ENCODE measurements around the gene RXRG. TPM values are rescaled to one million over a fixed set of nuclear protein-coding genes. Genes with fewer than 3 reads are reported as not detected.

Gene RXRG
- total RNA-seq, 2 experiments from 2014 or later, result not detected

GRCh38 chr1:165369255-165369848 is 75.6 kb downstream of the RXRG start:
- Mint-ChIP-seq H3K27ac (no peak overlapping the region), H3K4me3 (no peak overlapping the region), H3K9me3 (no peaks in the 10 kb centered on the region), H3K36me3 (ENCODE audit: low read depth) (no peaks in the 10 kb centered on the region), H3K4me1 (no peaks in the 10 kb centered on the region), H3K27me3 (peaks cover 55% of the 10 kb centered on the region)
- ChIA-PET POLR2A (no interaction called here), CTCF (interaction anchor here (1.1 kb wide), 1 partner anchor 9 kb away, joined by 4 read pairs; no protein-coding TSS in a partner anchor)
- DNase-seq, result peak; percentile 63

- Mint-ChIP-seq H3K27ac (no peak overlapping the region), H3K9me3 (no peaks in the 10 kb centered on the region), H3K27me3 (peaks cover 52% of the 10 kb centered on the region), H3K36me3 (ENCODE audit: low read depth) (no peaks in the 10 kb centered on the region), H3K4me1 (no peaks in the 10 kb centered on the region), H3K4me3 (no peak overlapping the region)
- DNase-seq, result peak; percentile 81
- ChIA-PET POLR2A (no interaction called here), CTCF (interaction anchor here (0.8 to 1.8 kb wide), 9 partner anchors 9 to 224 kb away, joined by 3 to 10 read pairs (median 4); no protein-coding TSS in a partner anchor)
These were observed 77.4 kb downstream of the RXRG start for GRCh38 chr1:165367375-165367993.

DNA sequence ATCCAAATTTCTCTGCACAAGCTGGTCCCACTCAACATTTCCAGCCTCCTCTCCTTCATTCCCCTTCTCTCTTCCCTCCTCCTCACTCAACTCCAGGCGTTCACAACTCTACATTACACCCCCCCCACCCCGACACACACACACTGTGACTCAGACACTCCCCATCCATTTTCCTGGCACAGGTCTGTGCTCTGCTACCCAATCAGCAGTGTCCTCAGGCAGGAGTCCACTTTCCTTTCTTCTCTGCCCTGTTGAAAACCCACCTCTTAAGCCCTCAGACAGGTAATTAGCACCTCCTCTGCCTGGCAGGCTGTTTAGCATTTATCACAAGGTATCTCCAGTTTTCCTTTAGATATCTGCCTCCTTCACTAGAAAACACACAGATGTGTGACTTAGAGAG is 79.6 kb downstream of the RXRG start:
- H3K27me3 Mint-ChIP-seq, result peaks cover 45% of the 10 kb centered on the region

GRCh38 chr1:165364568-165365133 is 80.3 kb downstream of the RXRG start:
- H3K9me3 Mint-ChIP-seq, result no peaks in the 10 kb centered on the region
- H3K4me1 Mint-ChIP-seq, result no peaks in the 10 kb centered on the region
- H3K4me3 Mint-ChIP-seq, result no peak overlapping the region
- ChIA-PET CTCF (no interaction called here), POLR2A (no interaction called here)
- no peaks in the 10 kb centered on the region for H3K36me3 Mint-ChIP-seq (ENCODE audit: low read depth)
- H3K27me3 Mint-ChIP-seq, result peaks cover 51% of the 10 kb centered on the region
- H3K27ac Mint-ChIP-seq, result no peak overlapping the region
- no peak for DNase-seq

More for the DNA sequence above, 79.6 kb downstream of the RXRG start:
- Mint-ChIP-seq H3K36me3 (ENCODE audit: low read depth) (no peaks in the 10 kb centered on the region), H3K4me1 (no peaks in the 10 kb centered on the region), H3K4me3 (no peak overlapping the region), H3K9me3 (no peaks in the 10 kb centered on the region), H3K27ac (no peak overlapping the region)
- ChIA-PET CTCF (no interaction called here), POLR2A (no interaction called here)
- DNase-seq, result no peak

GRCh38 chr1:165356876-165357275 is 88.0 kb downstream of the RXRG start:
- Mint-ChIP-seq H3K4me1 (peaks cover 2% of the 10 kb centered on the region), H3K9me3 (no peaks in the 10 kb centered on the region), H3K27me3 (peaks cover 80% of the 10 kb centered on the region), H3K27ac (no peak overlapping the region), H3K4me3 (no peak overlapping the region), H3K36me3 (ENCODE audit: low read depth) (no peaks in the 10 kb centered on the region)
- DNase-seq, result no peak
- ChIA-PET POLR2A (no interaction called here), CTCF (no interaction called here)

GRCh38 chr1:165355977-165356811 is 88.7 kb downstream of the RXRG start, which contains the start of gene LMX1A:
TSS of gene LMX1A (minus strand) at chr1:165356715. CDS start at chr1:165355559, 1,156 bp downstream.
- Mint-ChIP-seq H3K27me3 (peaks cover 83% of the 10 kb centered on the region), H3K9me3 (no peaks in the 10 kb centered on the region), H3K4me3 (no peak within 1 kb of the TSS), H3K36me3 (ENCODE audit: low read depth) (no peaks in the 10 kb centered on the region), H3K27ac (no peak within 1 kb of the TSS), H3K4me1 (peaks cover 2% of the 10 kb centered on the region)
- POLR2A ChIA-PET, result no interaction called here
- no peak for DNase-seq
- CTCF ChIA-PET, result no interaction called here

- Mint-ChIP-seq H3K4me1 (peaks cover 2% of the 10 kb centered on the region), H3K36me3 (ENCODE audit: low read depth) (no peaks in the 10 kb centered on the region), H3K9me3 (no peaks in the 10 kb centered on the region), H3K4me3 (no peak overlapping the region), H3K27me3 (peaks cover 85% of the 10 kb centered on the region), H3K27ac (no peak overlapping the region)
- no peak for DNase-seq
- ChIA-PET CTCF (no interaction called here), POLR2A (no interaction called here)
These were observed 89.6 kb downstream of the RXRG start for GRCh38 chr1:165355139-165355976.

- Mint-ChIP-seq H3K4me3 (no peak overlapping the region), H3K9me3 (no peaks in the 10 kb centered on the region), H3K27ac (no peak overlapping the region), H3K27me3 (peaks cover 86% of the 10 kb centered on the region), H3K36me3 (ENCODE audit: low read depth) (no peaks in the 10 kb centered on the region), H3K4me1 (peaks cover 2% of the 10 kb centered on the region)
- CTCF ChIA-PET, result no interaction called here
- POLR2A ChIA-PET, result no interaction called here
- DNase-seq, result no peak
These were observed 90.2 kb downstream of the RXRG start for GRCh38 chr1:165354739-165355138.

DNA sequence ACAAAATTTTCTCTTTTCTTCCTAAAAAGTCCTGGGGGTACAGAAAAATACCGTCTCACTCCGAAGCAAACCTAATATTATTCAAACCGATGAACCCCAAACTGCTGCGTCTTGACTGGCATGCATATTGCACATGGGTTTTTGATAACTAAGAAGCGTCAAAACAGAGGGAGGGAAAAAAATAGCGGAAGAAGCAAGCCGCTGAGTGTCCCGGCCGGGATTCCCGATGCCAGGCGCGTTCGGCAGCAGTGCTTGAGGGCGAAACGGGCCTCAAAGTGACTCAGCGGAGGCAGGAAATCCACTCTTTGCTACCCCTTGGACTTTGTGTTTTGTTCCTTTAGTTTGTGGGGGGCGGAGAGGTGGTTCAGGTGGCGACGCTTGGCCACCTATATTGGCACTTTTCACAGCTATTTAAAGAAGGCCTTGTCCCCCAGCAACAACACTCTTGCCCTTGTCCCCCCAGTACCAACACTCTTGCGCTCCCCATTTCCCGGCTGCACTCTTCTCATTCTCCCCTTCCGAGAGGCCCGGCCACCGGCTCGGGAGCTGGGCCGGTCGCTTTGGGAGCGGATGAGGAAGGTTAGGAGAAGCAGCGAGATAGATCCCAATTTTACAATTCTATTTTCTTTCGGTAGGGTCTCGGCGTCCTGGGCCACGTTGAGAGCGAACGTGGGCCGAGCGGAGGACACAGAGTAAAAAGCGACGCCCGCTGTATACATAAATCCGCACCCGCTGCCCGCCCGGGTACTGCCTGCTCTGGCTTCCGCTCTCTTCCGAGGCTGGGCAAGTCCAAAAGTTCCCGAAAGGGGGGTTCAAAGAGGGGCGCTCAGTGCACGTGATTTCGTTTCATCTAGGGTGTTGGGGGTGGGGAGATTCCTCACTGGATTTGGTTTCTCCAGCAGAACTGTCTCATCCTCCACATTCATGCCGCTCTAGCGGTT is 90.9 kb downstream of the RXRG start:
- Mint-ChIP-seq H3K4me3 (no peak overlapping the region), H3K27me3 (peaks cover 88% of the 10 kb centered on the region), H3K27ac (peak overlapping the region; percentile 63), H3K9me3 (no peaks in the 10 kb centered on the region), H3K36me3 (ENCODE audit: low read depth) (no peaks in the 10 kb centered on the region), H3K4me1 (peaks cover 2% of the 10 kb centered on the region)
- ChIA-PET POLR2A (no interaction called here), CTCF (no interaction called here)
- no peak for DNase-seq

- Mint-ChIP-seq H3K27ac (no peak overlapping the region), H3K27me3 (peaks cover 86% of the 10 kb centered on the region), H3K4me3 (peak overlapping the region; percentile 10), H3K36me3 (ENCODE audit: low read depth) (no peaks in the 10 kb centered on the region), H3K9me3 (no peaks in the 10 kb centered on the region), H3K4me1 (peaks cover 2% of the 10 kb centered on the region)
- no peak for DNase-seq
- ChIA-PET POLR2A (no interaction called here), CTCF (no interaction called here)
These were observed 92.3 kb downstream of the RXRG start for GRCh38 chr1:165352442-165353293.

GRCh38 chr1:165351863-165352441 is 93.0 kb downstream of the RXRG start:
- no peak for DNase-seq
- Mint-ChIP-seq H3K4me1 (peaks cover 2% of the 10 kb centered on the region), H3K9me3 (no peaks in the 10 kb centered on the region), H3K4me3 (no peak overlapping the region), H3K27me3 (peaks cover 85% of the 10 kb centered on the region), H3K36me3 (ENCODE audit: low read depth) (no peaks in the 10 kb centered on the region), H3K27ac (no peak overlapping the region)
- ChIA-PET POLR2A (no interaction called here), CTCF (no interaction called here)
